Psoas muscle (tissue), 8 donors: Measurements from ENCODE around the gene ESRRG. TPM values are rescaled to one million over a fixed set of nuclear protein-coding genes. Genes with fewer than 3 reads are reported as not detected.

Experiments used
- ATAC-seq, 4 donors: fragments of 200-7000 bp; cut with Tn5 transposase; one replicate each; pipeline ENCODE4 v1.9.1; 2020; ENCODE audit warnings: moderate library complexity in 3 of 4, mild to moderate bottlenecking in 2 of 4
- DNase-seq, 2 donors: peaks; one replicate each; pipeline ENCODE4 v3.0.0-alpha.2; 2020
- H3K27ac ChIP-seq: fragments of 200-600 bp; one replicate; pipeline ENCODE4 v1.8.0; 2022
- H3K27me3 ChIP-seq, 3 donors: fragments of 200-600 bp in 1 of 3; one replicate each; pipeline versions ENCODE4 v1.6.1 to v1.8.0; 2013 to 2022; ENCODE audit warnings: low read length in 2 of 3, mild to moderate bottlenecking in 2 of 3, moderate library complexity in 1 of 3; ENCODE audit not compliant: insufficient read depth in 3 of 3
- H3K36me3 ChIP-seq, 2 donors: fragments of 200-600 bp in 1 of 2; one replicate each; pipeline versions ENCODE4 v1.6.1 to v1.8.0; 2013 to 2022; ENCODE audit warnings: low read depth in 1 of 2, mild to moderate bottlenecking in 1 of 2, moderate library complexity in 1 of 2; ENCODE audit not compliant: insufficient read depth in 1 of 2
- H3K4me1 ChIP-seq: fragments of 200-600 bp; one replicate; pipeline ENCODE4 v1.8.0; 2022
- H3K4me3 ChIP-seq: fragments of 200-600 bp; one replicate; pipeline ENCODE4 v1.8.0; 2022; ENCODE audit warnings: mild to moderate bottlenecking
- H3K9me3 ChIP-seq: fragments of 200-600 bp; one replicate; pipeline ENCODE4 v1.8.0; 2022
- WGBS, 3 donors: extraction: QIAGEN DNeasy Blood & Tissue Kit; methylation state at CpG; one replicate each; pipeline versions ENCODE4 v1.1.6 to v1.1.7; 2013; 5-methylcytosine and 5-hydroxymethylcytosine counted together
- intact Hi-C, 2 donors: fragments of 100-400 bp; cut with DNase I; formaldehyde crosslinking; loops; one replicate each; pipeline versions ENCODE4 v1.11.0 to v1.14.2; 2022
- polyA plus RNA-seq, 3 donors: library from polyadenylated mRNA; stranded (reverse); fragments of 200-250 nt; gene quantifications; one replicate each; pipeline ENCODE4 v1.2.3, GENCODE V29; 2013
- total RNA-seq, 4 donors: library from RNA; stranded (reverse); fragmentation: NEBNext Ultra II Directional in 2 of 4; extraction: Animal tissue kit (Norgen Biotek cat#: 25700) in 2 of 4; gene quantifications; one replicate each; pipeline versions ENCODE4 v1.2.1 to v1.2.4, GENCODE V29; 2021 to 2023
- TF ChIP-seq, protein P1 (sequence below): fragments of 200-600 bp; IDR thresholded peaks from one replicate; pipeline ENCODE4 v1.8.0; 2022; ENCODE audit warnings: antibody characterized with exemption
- donor health status: healthy with polysubstance abuse.
- donor health status: DM: no; HTN: no; CAD: no; lungs with moderate emphysema.
- donor health status: Bipolar disorder and iron deficiency.
- donor health status: healthy.
- donor health status: DM: yes; HTN: yes; CAD: no.
- donor health status: DM: no; HTN: no; CAD: no.
- donor health status: DM: no; HTN: no; CAD: no.
- donor health status: DM: yes; HTN: yes; CAD: no.

Gene ESRRG
- total and polyA plus RNA-seq, 7 donors, result 2.5 to 34.4 (median 5.3) TPM

DNA sequence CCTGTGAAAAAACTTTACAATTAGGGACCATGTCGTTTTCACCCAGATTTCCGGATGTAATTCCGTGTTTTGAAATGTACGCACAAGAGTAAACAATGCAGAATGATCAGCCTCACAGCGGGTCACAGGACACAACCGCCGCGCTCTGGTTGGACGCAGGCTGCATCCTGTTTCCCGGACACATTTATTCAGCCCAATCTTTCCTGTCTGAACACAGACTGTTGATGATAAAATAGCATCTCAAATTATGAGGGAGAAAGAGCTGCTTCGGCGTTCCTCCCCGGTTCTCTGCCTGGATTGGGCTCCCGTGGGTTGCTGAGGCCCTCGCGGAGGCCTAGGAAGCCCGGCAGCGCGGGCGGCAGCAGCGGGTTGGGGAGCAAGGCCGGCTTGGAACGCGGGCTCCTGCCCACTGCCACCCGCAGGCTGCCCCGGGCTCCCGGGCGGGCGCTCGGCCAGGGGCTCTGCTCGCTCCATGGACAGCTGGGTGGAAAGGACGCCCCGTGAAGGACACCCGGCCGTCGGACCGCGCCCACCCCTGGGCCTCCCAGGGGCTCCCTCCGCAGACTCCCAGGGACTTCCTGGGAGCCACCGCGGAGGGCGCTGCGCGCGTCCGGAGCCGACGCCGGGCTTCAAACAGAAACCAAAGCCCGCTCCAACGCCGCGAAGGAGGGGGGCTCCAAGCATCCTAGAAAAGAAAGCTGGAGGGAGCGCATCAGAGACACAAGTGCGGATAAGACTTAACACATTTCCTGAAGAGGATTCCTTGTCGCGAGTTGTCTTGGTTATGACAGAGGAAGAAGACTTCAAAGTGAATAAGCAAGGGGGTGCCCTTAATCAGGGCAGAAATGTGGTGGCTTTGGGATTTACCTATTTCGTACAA is 122.3 kb downstream of the ESRRG start:
- Histone ChIP-seq H3K36me3 (no peaks in the 10 kb centered on the region), H3K4me1 (peaks cover 11% of the 10 kb centered on the region), H3K9me3 (no peaks in the 10 kb centered on the region), H3K4me3 (peak overlapping the region; percentile 82), H3K27ac (peak overlapping the region; percentile 91), H3K27me3 (no peaks in the 10 kb centered on the region)
- DNase-seq (peak; percentile 77 to 87), ATAC-seq (peak; percentile 89 to 95 (median 94))
- TF ChIP-seq, protein P1, sequence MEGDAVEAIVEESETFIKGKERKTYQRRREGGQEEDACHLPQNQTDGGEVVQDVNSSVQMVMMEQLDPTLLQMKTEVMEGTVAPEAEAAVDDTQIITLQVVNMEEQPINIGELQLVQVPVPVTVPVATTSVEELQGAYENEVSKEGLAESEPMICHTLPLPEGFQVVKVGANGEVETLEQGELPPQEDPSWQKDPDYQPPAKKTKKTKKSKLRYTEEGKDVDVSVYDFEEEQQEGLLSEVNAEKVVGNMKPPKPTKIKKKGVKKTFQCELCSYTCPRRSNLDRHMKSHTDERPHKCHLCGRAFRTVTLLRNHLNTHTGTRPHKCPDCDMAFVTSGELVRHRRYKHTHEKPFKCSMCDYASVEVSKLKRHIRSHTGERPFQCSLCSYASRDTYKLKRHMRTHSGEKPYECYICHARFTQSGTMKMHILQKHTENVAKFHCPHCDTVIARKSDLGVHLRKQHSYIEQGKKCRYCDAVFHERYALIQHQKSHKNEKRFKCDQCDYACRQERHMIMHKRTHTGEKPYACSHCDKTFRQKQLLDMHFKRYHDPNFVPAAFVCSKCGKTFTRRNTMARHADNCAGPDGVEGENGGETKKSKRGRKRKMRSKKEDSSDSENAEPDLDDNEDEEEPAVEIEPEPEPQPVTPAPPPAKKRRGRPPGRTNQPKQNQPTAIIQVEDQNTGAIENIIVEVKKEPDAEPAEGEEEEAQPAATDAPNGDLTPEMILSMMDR, result peak; percentile 51
- 1 to 2% (median 1%) methylated on average over 56 to 58 of the region's 58 CpGs for WGBS, 3 donors
- intact Hi-C loops, result loop anchor here in 1 of 2 donors (5.0 kb wide), 1 partner anchor 121 kb away; the partner anchor contains the start of gene ESRRG

DNA sequence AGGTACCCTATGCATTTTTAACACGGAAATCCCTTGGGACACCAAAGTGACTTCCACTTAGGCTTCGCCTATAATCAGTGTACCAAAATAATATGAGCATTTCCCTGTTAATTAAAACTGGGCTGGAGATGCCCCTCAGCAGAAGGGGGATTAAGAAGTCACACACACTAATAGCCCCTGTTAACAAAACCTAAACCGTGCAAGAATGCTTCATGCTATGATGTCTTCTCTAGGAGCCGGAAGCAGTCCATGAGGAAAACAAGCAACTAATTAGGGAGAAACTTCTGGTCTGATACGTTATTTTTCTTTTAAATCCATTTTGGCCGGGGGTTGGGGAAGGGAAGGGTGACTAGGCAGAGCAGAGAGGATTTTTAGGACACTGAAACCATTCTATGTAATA is 123.4 kb downstream of the ESRRG start:
- WGBS, 3 donors, result 73 to 87% (median 74%) methylated on average over 6 of the region's 6 CpGs
- Histone ChIP-seq H3K4me1 (peaks cover 7% of the 10 kb centered on the region), H3K4me3 (no peak overlapping the region), H3K9me3 (no peaks in the 10 kb centered on the region), H3K36me3 (no peaks in the 10 kb centered on the region), H3K27ac (peak overlapping the region; percentile 91), H3K27me3 (no peaks in the 10 kb centered on the region)
- no peak for ATAC-seq
- TF ChIP-seq, protein P1, result no peak
- intact Hi-C loops, result loop anchor here in 1 of 2 donors (5.0 kb wide), 1 partner anchor 122 kb away; the partner anchor contains the start of gene ESRRG
- no peak for DNase-seq

DNA sequence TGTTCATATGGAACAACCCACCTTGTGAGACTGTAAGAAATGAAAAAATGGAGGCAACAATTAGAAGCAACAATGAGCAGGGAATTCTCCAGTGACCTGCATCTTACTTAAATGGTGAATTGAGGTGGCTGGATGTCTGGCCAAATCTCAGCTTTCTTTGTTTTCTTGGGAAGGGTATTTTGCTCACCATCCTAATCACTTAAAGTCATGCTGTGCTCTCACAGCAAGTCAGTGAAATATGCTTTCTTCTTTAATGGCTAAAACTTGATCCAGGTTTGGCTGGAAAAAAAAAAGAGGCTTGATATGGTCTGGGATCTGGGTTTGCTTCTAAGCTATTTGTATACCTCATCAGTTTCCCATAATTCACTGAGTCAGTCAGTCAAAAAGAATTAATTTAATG is 124.8 kb downstream of the ESRRG start:
- DNase-seq, result no peak
- H3K9me3 ChIP-seq, result no peaks in the 10 kb centered on the region
- peaks cover 7% of the 10 kb centered on the region for H3K4me1 ChIP-seq
- H3K27me3 ChIP-seq, result no peaks in the 10 kb centered on the region
- H3K27ac ChIP-seq, result no peak overlapping the region
- no peak overlapping the region for H3K4me3 ChIP-seq
- H3K36me3 ChIP-seq, result no peaks in the 10 kb centered on the region
- intact Hi-C loops, result no loop called here
- ATAC-seq, result no peak
- TF ChIP-seq, protein P1, result no peak

DNA sequence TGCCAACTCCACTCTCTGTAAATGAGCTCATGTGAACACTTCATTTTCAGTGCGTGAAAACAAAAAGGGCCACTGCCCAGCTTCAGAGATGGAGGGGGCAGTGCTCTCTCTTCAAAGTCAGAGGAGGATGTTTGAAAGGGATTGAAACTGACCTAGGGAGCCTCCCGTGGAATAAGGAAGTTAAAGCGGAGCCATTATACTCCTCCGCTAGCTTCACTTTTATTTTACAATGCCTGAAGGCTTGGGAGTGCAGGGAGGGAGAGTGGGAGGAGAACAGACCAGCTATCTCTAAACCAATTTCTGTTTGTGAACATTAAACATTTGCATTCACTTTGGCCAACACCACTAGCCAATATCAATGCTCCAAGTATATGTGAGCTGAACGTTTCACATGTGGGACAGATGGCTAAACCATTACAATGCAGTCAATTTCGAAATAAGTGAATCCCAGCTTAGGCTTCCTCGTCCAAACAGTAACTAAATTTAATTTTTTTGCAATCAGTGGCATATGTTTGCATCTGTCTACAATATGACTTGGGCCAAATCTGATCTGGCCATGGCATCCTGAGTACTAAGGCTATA is 126.9 kb downstream of the ESRRG start:
- Histone ChIP-seq H3K27ac (no peak overlapping the region), H3K4me3 (no peak overlapping the region), H3K4me1 (peaks cover 7% of the 10 kb centered on the region), H3K27me3 (no peaks in the 10 kb centered on the region), H3K9me3 (no peaks in the 10 kb centered on the region), H3K36me3 (no peaks in the 10 kb centered on the region)
- 67 to 76% (median 69%) methylated on average over 7 of the region's 7 CpGs for WGBS, 3 donors
- DNase-seq, result no peak
- TF ChIP-seq, protein P1, result no peak
- no peak for ATAC-seq
- intact Hi-C loops, result no loop called here
